Activated CD8-positive, alpha-beta memory T cell treated with anti-CD3 and anti-CD28 coated beads, Interleukin-2, amount 10 ng/mL, durations not matched to agents 7 days and 5 days (primary cell): ENCODE data around the gene P2RX2. TPM values are rescaled to one million over a fixed set of nuclear protein-coding genes. Genes with fewer than 3 reads are reported as not detected.
"Not testable (repeated sequence)": the region's sequence is repeated elsewhere in the genome, so short reads cannot be mapped to it uniquely, and the experiment has no call there.

Source experiments
- ATAC-seq: fragments of 150-1000 bp; cut with Tn5 transposase; one replicate; pipeline ENCODE4 v1.10.0; 2021; ENCODE audit warnings: moderate library complexity
- CTCF ChIA-PET: fragments of 350-600 bp; sonication (Branson Sonifier 250); formaldehyde crosslinking; loops from one replicate; lab custom pipeline; 2021; ENCODE audit warnings: antibody characterized with exemption; lab: Charles Lee
- DNase-seq: peaks from one replicate; pipeline ENCODE4 v3.0.0-alpha.2; 2020
- H3K27ac Mint-ChIP-seq: one replicate; pipeline ENCODE4 v1.8.0; 2021; ENCODE audit warnings: mild to moderate bottlenecking, mixed read lengths
- H3K27me3 Mint-ChIP-seq: one replicate; pipeline ENCODE4 v1.8.0; 2021; ENCODE audit warnings: mixed read lengths
- H3K36me3 Mint-ChIP-seq: one replicate; pipeline ENCODE4 v1.8.0; 2021; ENCODE audit warnings: mild to moderate bottlenecking, mixed read lengths
- H3K4me1 Mint-ChIP-seq: one replicate; pipeline ENCODE4 v1.8.0; 2021; ENCODE audit warnings: mixed read lengths
- H3K4me3 Mint-ChIP-seq: one replicate; pipeline ENCODE4 v1.8.0; 2021; ENCODE audit warnings: mild to moderate bottlenecking, moderate library complexity, mixed read lengths
- H3K9me3 Mint-ChIP-seq: one replicate; pipeline ENCODE4 v1.8.0; 2022; ENCODE audit warnings: low read depth, mixed read lengths
- total RNA-seq, 2 experiments: library from RNA; stranded (reverse); gene quantifications; one replicate each; pipeline ENCODE4 v1.2.3, GENCODE V29; 2021

P2RX2 gene
- total RNA-seq, 2 experiments from 2014 or later = not detected

DNA sequence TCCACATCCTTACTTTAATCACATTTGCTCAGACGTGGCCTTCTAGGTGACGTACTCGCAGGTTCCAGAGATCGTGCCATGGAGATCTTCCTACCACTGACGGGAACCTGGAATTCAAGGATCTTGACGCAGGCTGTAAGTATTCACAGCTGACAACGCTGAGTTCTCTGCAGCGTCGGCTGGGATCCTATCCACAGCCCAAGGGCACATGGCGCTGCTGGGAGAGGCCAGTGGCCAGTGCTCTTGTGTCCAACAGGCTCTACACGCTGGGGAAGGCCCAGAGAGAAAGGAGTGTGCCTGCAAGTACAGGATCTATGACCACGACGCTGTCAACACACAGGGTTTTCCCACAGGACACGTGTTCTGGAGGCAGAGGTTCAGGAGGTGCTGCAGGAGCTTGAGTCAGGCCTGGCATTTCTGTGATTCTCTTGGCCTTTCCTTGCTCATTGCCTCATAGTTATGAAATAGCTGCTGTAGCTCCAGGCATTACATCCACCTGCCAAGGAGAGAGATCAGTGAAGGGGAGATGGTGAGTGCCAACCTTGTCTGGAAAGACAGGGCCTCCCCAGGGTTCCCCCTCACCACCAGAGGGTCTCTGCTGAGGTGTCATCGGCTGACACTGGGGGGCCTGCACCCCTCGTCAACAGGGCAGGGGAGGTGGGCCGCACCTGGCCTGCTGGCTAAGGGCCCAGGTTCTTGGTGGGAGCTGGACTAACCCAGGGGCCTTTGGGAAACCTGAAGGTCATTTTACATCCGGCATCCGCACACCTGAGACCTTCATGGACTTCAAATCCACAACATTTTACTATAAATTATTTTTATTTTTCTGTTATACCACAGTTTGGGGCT is 29.5 kb upstream of the P2RX2 start:
- Mint-ChIP-seq H3K4me1 (no peaks in the 10 kb centered on the region), H3K36me3 (no peaks in the 10 kb centered on the region), H3K9me3 (no peaks in the 10 kb centered on the region), H3K27me3 (no peaks in the 10 kb centered on the region), H3K27ac (no peak overlapping the region), H3K4me3 (no peak overlapping the region)
- ATAC-seq (no peak), DNase-seq (no peak)
- CTCF ChIA-PET = interaction anchor here (1.1 kb wide), 1 partner anchor 12 kb away, joined by 3 read pairs; no protein-coding TSS in a partner anchor

- H3K4me3 Mint-ChIP-seq = no peak overlapping the region
- H3K4me1 Mint-ChIP-seq = no peaks in the 10 kb centered on the region
- H3K27ac Mint-ChIP-seq = no peak overlapping the region
- ATAC-seq (no peak), DNase-seq (no peak)
- no peaks in the 10 kb centered on the region for H3K9me3 Mint-ChIP-seq
- peaks cover 7% of the 10 kb centered on the region for H3K27me3 Mint-ChIP-seq
- H3K36me3 Mint-ChIP-seq = no peaks in the 10 kb centered on the region
- CTCF ChIA-PET = no interaction called here
These were observed 27.3 kb upstream of the P2RX2 start for GRCh38 chr12:132591107-132591935.

GRCh38 chr12:132592282-132592970 is 26.1 kb upstream of the P2RX2 start:
- ATAC-seq (no peak), DNase-seq (no peak)
- H3K4me3 Mint-ChIP-seq = no peak overlapping the region
- CTCF ChIA-PET = no interaction called here
- no peaks in the 10 kb centered on the region for H3K36me3 Mint-ChIP-seq
- H3K4me1 Mint-ChIP-seq = peaks cover 3% of the 10 kb centered on the region
- H3K27me3 Mint-ChIP-seq = peaks cover 11% of the 10 kb centered on the region
- H3K9me3 Mint-ChIP-seq = no peaks in the 10 kb centered on the region
- H3K27ac Mint-ChIP-seq = no peak overlapping the region

DNA sequence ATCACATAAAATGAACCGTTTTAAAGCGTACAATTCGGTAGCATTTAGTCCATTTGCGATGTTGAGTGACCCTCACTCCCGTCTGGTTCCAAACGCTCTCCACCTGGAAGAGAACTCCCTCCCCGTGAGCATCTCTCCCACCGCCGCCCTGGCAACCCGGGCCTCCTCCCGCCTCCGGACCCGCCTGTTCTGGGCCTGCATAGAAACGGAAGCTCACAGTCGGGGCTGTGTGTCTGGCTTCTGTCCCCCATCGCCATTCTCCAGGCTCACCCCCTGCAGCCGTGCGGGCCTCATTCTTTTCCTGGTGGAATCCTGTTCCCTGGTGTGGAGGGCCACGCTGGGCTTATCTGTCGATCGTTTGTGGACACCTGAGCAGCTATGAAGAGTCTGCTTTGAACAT is 25.5 kb upstream of the P2RX2 start:
- Mint-ChIP-seq H3K36me3 (no peaks in the 10 kb centered on the region), H3K27ac (no peak overlapping the region), H3K27me3 (peaks cover 16% of the 10 kb centered on the region), H3K4me1 (peaks cover 7% of the 10 kb centered on the region), H3K9me3 (no peaks in the 10 kb centered on the region), H3K4me3 (no peak overlapping the region)
- DNase-seq (no peak), ATAC-seq (no peak)
- CTCF ChIA-PET = no interaction called here

DNA sequence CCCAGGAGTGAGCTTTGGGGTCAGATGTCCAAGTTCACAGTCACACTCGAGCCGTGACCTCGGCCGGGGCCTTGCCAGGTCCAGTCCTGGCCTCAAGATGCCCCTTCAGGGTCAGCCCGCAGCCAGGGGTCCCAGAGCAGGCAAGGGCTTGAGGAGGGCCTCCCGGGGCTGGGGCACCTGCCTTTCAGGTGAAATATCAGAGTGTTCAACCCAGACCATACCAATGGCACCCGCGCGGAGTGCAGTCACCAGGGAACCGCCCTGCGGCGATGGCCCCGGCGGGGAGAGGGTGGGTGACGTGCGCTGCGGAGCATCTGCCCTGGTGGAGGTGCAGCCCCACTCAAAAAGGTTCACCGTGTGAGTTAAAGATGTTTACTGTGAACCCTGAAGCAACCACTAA is 25.1 kb upstream of the P2RX2 start:
- Mint-ChIP-seq H3K36me3 (no peaks in the 10 kb centered on the region), H3K9me3 (no peaks in the 10 kb centered on the region), H3K27ac (no peak overlapping the region), H3K4me1 (peaks cover 7% of the 10 kb centered on the region), H3K4me3 (no peak overlapping the region), H3K27me3 (peaks cover 17% of the 10 kb centered on the region)
- ATAC-seq (no peak), DNase-seq (no peak)
- CTCF ChIA-PET = interaction anchor here (1.3 kb wide), 1 partner anchor 21 kb away, joined by 3 read pairs; no protein-coding TSS in a partner anchor

GRCh38 chr12:132593938-132594358 is 24.6 kb upstream of the P2RX2 start:
- DNase-seq = no peak
- peak; percentile 71 for ATAC-seq
- H3K27me3 Mint-ChIP-seq = peaks cover 21% of the 10 kb centered on the region
- H3K36me3 Mint-ChIP-seq = no peaks in the 10 kb centered on the region
- CTCF ChIA-PET = interaction anchor here (1.2 to 1.3 kb wide), 2 partner anchors 14 to 21 kb away, joined by 3 to 4 read pairs; no protein-coding TSS in a partner anchor
- H3K4me3 Mint-ChIP-seq = no peak overlapping the region
- H3K4me1 Mint-ChIP-seq = peaks cover 11% of the 10 kb centered on the region
- no peaks in the 10 kb centered on the region for H3K9me3 Mint-ChIP-seq
- H3K27ac Mint-ChIP-seq = no peak overlapping the region

GRCh38 chr12:132595183-132595582 is 23.4 kb upstream of the P2RX2 start:
- ATAC-seq = no peak
- CTCF ChIA-PET = interaction anchor here (1.1 to 2.2 kb wide), 4 partner anchors 16 to 181 kb away, joined by 3 to 6 read pairs (median 4); no protein-coding TSS in a partner anchor
- no peaks in the 10 kb centered on the region for H3K36me3 Mint-ChIP-seq
- no peak for DNase-seq
- H3K4me3 Mint-ChIP-seq = no peak overlapping the region
- H3K4me1 Mint-ChIP-seq = peaks cover 11% of the 10 kb centered on the region
- no peaks in the 10 kb centered on the region for H3K9me3 Mint-ChIP-seq
- H3K27ac Mint-ChIP-seq = no peak overlapping the region
- H3K27me3 Mint-ChIP-seq = peaks cover 30% of the 10 kb centered on the region

DNA sequence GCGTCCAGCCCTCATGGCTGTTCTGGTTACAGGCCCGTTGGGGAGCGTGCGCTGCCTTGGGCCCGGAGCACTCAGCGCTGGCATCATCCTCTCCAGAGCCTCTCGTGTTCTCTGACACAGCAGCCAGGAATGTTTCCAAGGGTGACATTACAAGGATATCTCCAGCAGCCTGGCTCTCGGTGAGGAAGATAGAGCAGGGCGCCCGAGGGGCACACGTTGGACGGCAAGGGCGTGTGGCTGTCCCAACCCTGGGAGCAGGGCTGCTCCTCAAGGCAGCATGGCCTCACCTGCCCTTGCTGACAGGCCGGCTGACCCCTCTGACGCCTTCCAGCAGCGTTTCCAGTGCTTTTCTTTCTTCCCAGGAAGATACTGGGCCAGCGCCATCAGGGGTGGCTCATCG is 22.6 kb upstream of the P2RX2 start:
- Mint-ChIP-seq H3K4me3 (no peak overlapping the region), H3K27ac (no peak overlapping the region), H3K9me3 (no peaks in the 10 kb centered on the region), H3K27me3 (peaks cover 39% of the 10 kb centered on the region), H3K4me1 (peaks cover 14% of the 10 kb centered on the region), H3K36me3 (no peaks in the 10 kb centered on the region)
- CTCF ChIA-PET = interaction anchor here (2.0 to 2.2 kb wide), 2 partner anchors 19 to 181 kb away, joined by 5 to 6 read pairs; no protein-coding TSS in a partner anchor
- no peak for DNase-seq
- ATAC-seq = no peak

DNA sequence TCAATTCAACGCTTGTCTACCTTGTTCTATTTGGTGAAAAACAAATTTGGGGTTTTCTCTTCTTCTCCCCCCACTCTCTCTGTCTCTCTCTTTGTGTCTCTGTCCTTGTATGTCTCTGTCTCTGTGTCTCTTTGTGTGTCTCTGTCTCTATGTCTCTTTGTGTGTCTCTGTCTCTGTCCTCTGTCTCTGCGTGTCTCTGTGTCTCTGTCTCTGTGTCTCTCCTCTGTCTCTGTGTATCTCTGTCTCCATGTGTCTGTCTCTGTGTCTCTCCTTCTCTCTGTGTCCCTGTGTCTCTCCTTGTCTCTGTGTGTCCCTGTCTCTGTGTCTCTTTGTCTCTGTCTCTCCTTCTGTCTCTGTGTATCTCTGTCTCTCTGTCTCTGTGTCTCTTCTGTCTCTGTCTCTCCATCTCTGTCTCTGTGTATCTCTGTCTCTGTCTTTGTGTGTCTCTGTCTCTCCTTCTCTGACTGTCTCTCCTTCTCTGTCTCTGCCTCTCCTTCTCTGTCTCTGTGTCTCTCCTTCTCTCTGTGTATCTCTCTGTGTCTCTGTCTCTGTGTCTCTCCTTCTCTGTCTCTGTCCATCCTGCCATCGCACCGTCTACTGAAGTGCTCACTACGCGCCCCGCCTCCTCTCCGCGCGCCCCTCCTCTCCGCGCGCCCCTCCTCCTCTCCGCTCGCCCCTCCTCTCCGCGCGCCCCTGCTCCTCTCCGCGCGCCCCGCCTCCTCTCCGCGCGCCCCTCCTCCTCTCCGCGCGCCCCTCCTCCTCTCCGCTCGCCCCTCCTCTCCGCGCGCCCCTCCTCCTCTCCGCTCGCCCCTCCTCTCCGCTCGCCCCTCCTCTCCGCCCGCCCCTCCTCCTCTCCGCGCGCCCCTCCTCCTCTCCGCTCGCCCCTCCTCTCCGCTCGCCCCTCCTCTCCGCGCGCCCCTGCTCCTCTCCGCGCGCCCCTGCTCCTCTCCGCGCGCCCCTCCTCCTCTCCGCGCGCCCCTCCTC is 21.0 kb upstream of the P2RX2 start:
- Mint-ChIP-seq H3K4me1 (peaks cover 16% of the 10 kb centered on the region), H3K27me3 (peaks cover 50% of the 10 kb centered on the region), H3K9me3 (no peaks in the 10 kb centered on the region), H3K27ac (no peak overlapping the region), H3K36me3 (no peaks in the 10 kb centered on the region), H3K4me3 (peak overlapping the region; percentile 64)
- CTCF ChIA-PET = interaction anchor here (2.2 kb wide), 1 partner anchor 17 kb away, joined by 6 read pairs; no protein-coding TSS in a partner anchor
- ATAC-seq = no peak
- DNase-seq = no peak

DNA sequence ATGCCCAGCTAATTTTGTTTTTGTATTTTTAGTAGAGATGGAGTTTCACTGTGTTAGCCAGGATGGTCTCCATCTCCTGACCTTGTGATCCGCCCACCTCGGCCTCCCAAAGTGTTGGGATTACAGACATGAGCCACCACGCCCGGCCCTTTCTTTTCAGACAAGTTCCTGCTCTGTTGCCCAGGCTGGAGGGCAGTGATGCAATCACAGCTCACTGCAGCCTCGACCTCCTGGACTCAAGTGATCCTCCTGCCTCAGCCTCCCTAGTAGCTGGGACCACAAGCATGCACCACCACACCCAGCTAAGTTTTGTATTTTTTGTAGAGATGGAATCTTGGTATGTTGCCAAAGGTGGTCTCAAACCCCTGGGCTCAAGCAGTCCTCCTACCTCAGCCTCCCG is 19.1 kb upstream of the P2RX2 start:
- Mint-ChIP-seq H3K4me1 (peaks cover 16% of the 10 kb centered on the region), H3K27me3 (peaks cover 60% of the 10 kb centered on the region)
- not testable (repeated sequence) for H3K36me3 Mint-ChIP-seq, H3K27ac Mint-ChIP-seq, DNase-seq, H3K4me3 Mint-ChIP-seq, H3K9me3 Mint-ChIP-seq, ATAC-seq
- CTCF ChIA-PET = interaction anchor here (0.8 to 1.2 kb wide), 4 partner anchors 10 to 40 kb away, joined by 3 to 10 read pairs (median 4); partner anchors contain the start of gene LRCOL1

DNA sequence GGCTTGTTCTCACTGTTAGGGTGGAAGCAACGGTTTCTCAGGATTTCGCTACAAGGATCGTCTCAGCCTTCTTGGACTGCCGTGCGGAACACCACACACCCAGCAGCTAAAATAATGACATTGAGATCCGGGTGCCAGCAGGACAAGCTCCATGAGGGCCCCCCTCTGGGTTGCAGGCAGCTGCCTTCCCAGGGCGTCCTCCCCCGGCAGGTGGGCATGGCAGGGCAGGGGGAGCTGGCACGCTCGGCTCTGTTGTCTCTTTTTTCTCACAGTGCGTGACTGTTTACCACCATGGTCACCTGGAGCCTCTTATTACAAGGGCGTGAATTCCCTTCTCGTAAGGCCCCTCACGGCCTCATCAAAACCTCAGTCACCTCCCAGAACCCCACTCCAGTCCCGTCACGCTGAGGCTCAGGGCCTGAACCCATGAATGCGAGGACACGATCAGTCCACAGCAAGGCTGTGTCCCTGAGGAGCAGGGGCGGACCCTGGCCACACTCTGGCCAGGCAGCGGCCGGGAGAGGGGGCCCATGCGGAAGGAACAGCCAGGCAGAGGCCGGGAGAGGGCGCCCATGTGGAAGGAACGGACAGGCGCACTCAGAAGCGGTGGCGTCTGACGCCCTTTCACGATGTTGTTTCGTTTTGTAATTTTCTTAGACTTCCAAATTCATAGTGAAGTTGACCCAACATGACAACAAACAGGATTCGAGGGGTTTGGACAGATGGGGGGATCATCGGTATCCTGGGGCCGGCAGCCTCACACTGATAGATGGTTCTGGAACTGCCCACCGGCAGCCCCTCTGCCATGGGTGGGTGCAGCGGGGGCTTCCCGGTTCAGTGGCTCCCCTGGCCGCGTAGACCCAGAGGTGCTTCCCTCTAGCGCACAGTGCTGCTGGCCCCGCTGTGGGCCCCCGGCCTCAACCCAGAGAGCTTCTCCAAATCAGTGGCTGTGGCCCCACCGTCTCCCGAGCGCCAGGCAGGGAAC is 18.2 kb upstream of the P2RX2 start:
- Mint-ChIP-seq H3K9me3 (no peaks in the 10 kb centered on the region), H3K27ac (no peak overlapping the region), H3K4me3 (peak overlapping the region; percentile 64), H3K36me3 (no peaks in the 10 kb centered on the region), H3K4me1 (peaks cover 16% of the 10 kb centered on the region), H3K27me3 (peaks cover 68% of the 10 kb centered on the region)
- ATAC-seq (peak; percentile 74), DNase-seq (peak; percentile 57)
- CTCF ChIA-PET = interaction anchor here (0.8 to 1.5 kb wide), 5 partner anchors 9 to 41 kb away, joined by 3 to 10 read pairs (median 4); partner anchors contain the start of gene LRCOL1
